AG04450 (cell line): ENCODE measurements around the gene PITHD1. TPM values are rescaled to one million over a fixed set of nuclear protein-coding genes. Genes with fewer than 3 reads are reported as not detected.

Experiments
- CTCF ChIA-PET: fragments of 300-600, 350-600 bp; formaldehyde crosslinking; extraction: SDS; loops from one replicate; lab custom pipeline; 2022; ENCODE audit warnings: antibody characterized with exemption, inconsistent platforms; lab: Charles Lee
- POLR2A ChIA-PET: fragments of 350-600 bp; formaldehyde crosslinking; extraction: SDS; loops from one replicate; lab custom pipeline; 2021; ENCODE audit warnings: antibody characterized with exemption, inconsistent platforms; lab: Yijun Ruan, JAX
- DNase-seq: peaks from one replicate; pipeline ENCODE4 v3.0.0-alpha.2; 2011; ENCODE audit warnings: low read depth, low spot score
- H3K27ac ChIP-seq: one replicate; pipeline ENCODE4 v1.5.1; 2012; ENCODE audit warnings: low read depth, low read length, control low read depth
- H3K27me3 ChIP-seq: one replicate; pipeline ENCODE4 v1.6.0; 2012; ENCODE audit warnings: low read length; ENCODE audit not compliant: control insufficient read depth, insufficient read depth
- H3K4me3 ChIP-seq: 2 replicates; pipeline ENCODE4 v1.5.1; 2011; ENCODE audit warnings: mild to moderate bottlenecking, low read depth, low read length, control low read depth
- H3K9me3 ChIP-seq: 2 replicates; pipeline ENCODE4 v1.5.1; 2012; ENCODE audit warnings: low read length; ENCODE audit not compliant: control insufficient read depth, insufficient read depth
- polyA plus RNA-seq: library from polyadenylated mRNA; depleted of rRNA; stranded (reverse); fragments of >200 nt; gene quantifications from 2 replicates; pipeline ENCODE4 v1.2.3, GENCODE V29; 2011
- TF ChIP-seq, protein P1 (sequence below): IDR thresholded peaks from 2 replicates; pipeline ENCODE4 v1.5.1; 2011; ENCODE audit warnings: low read depth, low read length, control low read depth, inconsistent platforms

PITHD1 gene
- polyA plus RNA-seq, 1 experiment, result 41.1 TPM

DNA sequence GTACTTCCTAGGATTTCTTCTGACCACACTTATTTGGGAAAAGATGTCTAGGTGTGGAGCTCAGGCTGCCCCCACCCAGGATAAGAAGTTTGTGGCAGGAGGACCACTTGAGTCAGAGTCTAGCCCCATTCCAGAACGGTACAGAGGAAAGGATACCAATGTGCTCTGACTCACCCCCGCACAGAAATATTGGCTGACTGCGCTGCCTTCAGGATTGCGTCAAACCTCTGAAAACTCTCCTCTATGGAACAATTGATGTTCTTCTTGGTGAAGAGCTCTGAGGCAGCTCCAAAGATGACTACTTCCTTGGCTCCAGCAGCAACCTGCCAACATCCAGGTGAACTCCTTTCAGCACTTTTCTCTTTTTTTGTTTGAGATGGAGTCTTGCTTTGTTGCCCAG, 35.8 kb downstream of the PITHD1 start:
- Histone ChIP-seq H3K9me3 (no peaks in the 10 kb centered on the region), H3K4me3 (no peak overlapping the region), H3K27ac (no peak overlapping the region), H3K27me3 (no peaks in the 10 kb centered on the region)
- ChIA-PET CTCF (interaction anchor here (0.5 kb wide), 1 partner anchor 8 kb away, joined by 5 read pairs; no protein-coding TSS in a partner anchor), POLR2A (interaction anchor here (1.4 kb wide), 1 partner anchor 11 kb away, joined by 3 read pairs; the partner anchor contains the start of gene HMGCL)
- DNase-seq, result no peak
- TF ChIP-seq, protein P1, sequence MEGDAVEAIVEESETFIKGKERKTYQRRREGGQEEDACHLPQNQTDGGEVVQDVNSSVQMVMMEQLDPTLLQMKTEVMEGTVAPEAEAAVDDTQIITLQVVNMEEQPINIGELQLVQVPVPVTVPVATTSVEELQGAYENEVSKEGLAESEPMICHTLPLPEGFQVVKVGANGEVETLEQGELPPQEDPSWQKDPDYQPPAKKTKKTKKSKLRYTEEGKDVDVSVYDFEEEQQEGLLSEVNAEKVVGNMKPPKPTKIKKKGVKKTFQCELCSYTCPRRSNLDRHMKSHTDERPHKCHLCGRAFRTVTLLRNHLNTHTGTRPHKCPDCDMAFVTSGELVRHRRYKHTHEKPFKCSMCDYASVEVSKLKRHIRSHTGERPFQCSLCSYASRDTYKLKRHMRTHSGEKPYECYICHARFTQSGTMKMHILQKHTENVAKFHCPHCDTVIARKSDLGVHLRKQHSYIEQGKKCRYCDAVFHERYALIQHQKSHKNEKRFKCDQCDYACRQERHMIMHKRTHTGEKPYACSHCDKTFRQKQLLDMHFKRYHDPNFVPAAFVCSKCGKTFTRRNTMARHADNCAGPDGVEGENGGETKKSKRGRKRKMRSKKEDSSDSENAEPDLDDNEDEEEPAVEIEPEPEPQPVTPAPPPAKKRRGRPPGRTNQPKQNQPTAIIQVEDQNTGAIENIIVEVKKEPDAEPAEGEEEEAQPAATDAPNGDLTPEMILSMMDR, result no peak

DNA sequence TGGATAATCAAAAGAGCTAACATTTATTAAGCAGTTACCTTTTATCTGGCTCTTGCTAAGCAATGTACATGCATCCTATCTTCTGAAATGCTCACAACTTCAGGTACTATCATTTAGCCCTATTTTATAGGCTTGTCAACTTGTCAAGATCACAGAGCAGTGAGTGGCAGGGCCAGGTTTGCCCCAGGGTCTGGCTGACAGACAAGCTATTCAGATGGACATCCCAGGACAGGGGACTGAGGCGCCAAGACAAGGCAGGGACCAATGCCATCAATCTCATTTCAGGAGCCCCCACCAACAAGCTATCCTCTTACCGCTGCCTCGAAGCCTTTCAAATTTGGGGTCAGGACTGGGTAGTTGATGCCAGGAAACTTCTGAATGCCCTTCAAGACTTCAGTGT, 38.1 kb downstream of the PITHD1 start:
- Histone ChIP-seq H3K4me3 (no peak overlapping the region), H3K27me3 (no peaks in the 10 kb centered on the region), H3K27ac (no peak overlapping the region), H3K9me3 (no peaks in the 10 kb centered on the region)
- ChIA-PET CTCF (no interaction called here), POLR2A (no interaction called here)
- TF ChIP-seq, protein P1, result no peak
- DNase-seq, result no peak

DNA sequence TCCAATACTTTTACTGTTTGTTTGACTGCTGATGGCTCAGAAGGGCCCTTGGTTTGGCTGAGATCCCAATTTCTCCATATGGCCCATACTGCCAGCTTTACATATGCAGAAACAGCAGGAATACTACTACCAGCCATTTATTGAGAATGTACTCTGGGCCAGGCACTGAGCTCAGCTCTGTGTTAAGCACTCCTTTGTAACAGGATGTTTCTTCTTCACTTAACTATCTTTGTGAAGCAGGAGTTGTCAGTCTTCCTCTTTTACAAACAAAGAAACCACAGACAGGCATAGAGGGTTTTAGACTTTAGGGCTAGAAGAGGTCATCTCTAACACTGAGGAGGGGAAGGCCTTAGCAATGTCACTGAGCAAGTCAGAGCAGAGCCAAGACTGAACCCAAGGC, 38.7 kb downstream of the PITHD1 start:
- POLR2A ChIA-PET, result no interaction called here
- CTCF ChIA-PET, result no interaction called here
- no peaks in the 10 kb centered on the region for H3K27me3 ChIP-seq
- H3K4me3 ChIP-seq, result no peak overlapping the region
- TF ChIP-seq, protein P1, result no peak
- no peak overlapping the region for H3K27ac ChIP-seq
- H3K9me3 ChIP-seq, result no peaks in the 10 kb centered on the region
- no peak for DNase-seq

DNA sequence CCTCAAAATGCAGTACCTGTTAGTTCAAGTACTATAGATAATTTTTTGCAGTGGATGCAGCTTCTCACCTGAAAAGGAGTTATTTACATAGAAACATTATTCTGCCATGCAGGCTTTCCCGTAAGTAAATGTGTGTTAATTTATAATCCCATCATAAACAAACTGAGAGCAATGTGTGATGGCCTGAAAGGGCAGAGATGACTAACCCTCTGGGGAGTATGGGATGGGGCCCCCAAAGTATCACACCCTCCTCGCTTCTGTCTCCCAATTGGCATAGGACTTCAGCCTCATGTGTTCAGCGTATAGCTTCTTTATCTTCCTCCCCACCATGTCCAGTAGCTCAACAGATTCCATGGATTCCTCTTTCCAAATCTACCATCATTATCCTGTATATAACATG, 39.4 kb downstream of the PITHD1 start:
- ChIA-PET CTCF (interaction anchor here (1.0 to 1.5 kb wide), 2 partner anchors 8 to 99 kb away, joined by 3 to 6 read pairs; no protein-coding TSS in a partner anchor), POLR2A (no interaction called here)
- Histone ChIP-seq H3K4me3 (no peak overlapping the region), H3K27ac (no peak overlapping the region), H3K27me3 (no peaks in the 10 kb centered on the region), H3K9me3 (no peaks in the 10 kb centered on the region)
- no peak for DNase-seq
- TF ChIP-seq, protein P1, result no peak

DNA sequence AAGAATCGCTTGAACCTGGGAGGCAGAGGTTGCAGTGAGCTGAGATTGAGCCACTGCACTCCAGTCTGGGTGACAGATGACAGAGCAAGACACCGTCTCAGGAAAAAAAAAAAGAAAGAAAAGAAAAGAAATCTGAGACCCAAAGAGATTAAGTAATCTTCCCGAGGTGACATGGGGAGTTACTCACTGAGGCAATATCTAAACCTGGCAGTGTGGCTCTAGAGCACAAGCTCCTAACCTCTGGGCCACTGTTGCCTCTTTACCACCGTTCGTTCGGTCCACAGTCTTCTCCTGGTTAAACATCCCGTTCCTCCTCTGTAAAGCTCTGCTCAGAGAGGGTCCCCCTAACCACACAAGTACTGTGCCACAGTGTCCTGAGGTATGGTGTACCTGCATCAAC, 45.5 kb downstream of the PITHD1 start:
- Histone ChIP-seq H3K27me3 (no peaks in the 10 kb centered on the region), H3K4me3 (0 out of 2 replicates have a peak overlapping the region, but pooled peaks have one; percentile 95), H3K27ac (no peak overlapping the region), H3K9me3 (no peaks in the 10 kb centered on the region)
- CTCF ChIA-PET, result interaction anchor here (0.7 to 1.9 kb wide), 4 partner anchors 11 to 93 kb away, joined by 3 to 6 read pairs (median 4); no protein-coding TSS in a partner anchor
- DNase-seq, result no peak
- TF ChIP-seq, protein P1, result no peak
- POLR2A ChIA-PET, result no interaction called here
